ENCODE measurements around the gene ST6GALNAC4.

ST6GALNAC4 gene

GRCh38 chr9:127876764-127877562 is 39.9 kb downstream of the ST6GALNAC4 start (continued):
- TF ChIP-seq, protein P1, sequence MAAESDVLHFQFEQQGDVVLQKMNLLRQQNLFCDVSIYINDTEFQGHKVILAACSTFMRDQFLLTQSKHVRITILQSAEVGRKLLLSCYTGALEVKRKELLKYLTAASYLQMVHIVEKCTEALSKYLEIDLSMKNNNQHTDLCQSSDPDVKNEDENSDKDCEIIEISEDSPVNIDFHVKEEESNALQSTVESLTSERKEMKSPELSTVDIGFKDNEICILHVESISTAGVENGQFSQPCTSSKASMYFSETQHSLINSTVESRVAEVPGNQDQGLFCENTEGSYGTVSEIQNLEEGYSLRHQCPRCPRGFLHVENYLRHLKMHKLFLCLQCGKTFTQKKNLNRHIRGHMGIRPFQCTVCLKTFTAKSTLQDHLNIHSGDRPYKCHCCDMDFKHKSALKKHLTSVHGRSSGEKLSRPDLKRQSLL (tag by site-specific recombination; IDR thresholded peaks at IDR 0.05), result no peak
- no peak for TF ChIP-seq SP3 (tag by site-specific recombination; IDR thresholded peaks at IDR 0.05)
- TF ChIP-seq, protein P2, sequence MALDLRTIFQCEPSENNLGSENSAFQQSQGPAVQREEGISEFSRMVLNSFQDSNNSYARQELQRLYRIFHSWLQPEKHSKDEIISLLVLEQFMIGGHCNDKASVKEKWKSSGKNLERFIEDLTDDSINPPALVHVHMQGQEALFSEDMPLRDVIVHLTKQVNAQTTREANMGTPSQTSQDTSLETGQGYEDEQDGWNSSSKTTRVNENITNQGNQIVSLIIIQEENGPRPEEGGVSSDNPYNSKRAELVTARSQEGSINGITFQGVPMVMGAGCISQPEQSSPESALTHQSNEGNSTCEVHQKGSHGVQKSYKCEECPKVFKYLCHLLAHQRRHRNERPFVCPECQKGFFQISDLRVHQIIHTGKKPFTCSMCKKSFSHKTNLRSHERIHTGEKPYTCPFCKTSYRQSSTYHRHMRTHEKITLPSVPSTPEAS (tag by site-specific recombination; IDR thresholded peaks at IDR 0.05), result 0 out of 2 replicates have a peak, but pooled peaks have one; percentile 20

- no peak overlapping the region for H3K27ac ChIP-seq (ENCODE audit: extremely low read depth, low read depth, low read length)
- no peak overlapping the region for H3K4me3 ChIP-seq (ENCODE audit: low read depth, low read length)
- no peaks in the 10 kb centered on the region; the same call in 1 of the 2 replicates for H3K4me1 ChIP-seq (ENCODE audit: control insufficient read depth, insufficient read depth, low read length)
- peaks cover 0 to 24% of the 10 kb centered on the region in 2 experiments; a peak in 1 of 3 replicates for H3K36me3 ChIP-seq (ENCODE audit: control insufficient read depth in 2 of 2, insufficient read depth in 1 of 2, low read length in 2 of 2)
- no peaks in the 10 kb centered on the region for H3K9me3 ChIP-seq (ENCODE audit: control insufficient read depth, insufficient read depth, low read depth, low read length)
- POLR2A ChIA-PET, result interaction anchor here (1.1 kb wide), 1 partner anchor 14 kb away, joined by 4 read pairs; no protein-coding TSS in a partner anchor
- peak; percentile 32 for TF ChIP-seq KLF1 (tag by site-specific recombination; IDR thresholded peaks at IDR 0.05)
- no peak for TF ChIP-seq ZNF76 (tag by site-specific recombination; IDR thresholded peaks at IDR 0.05; ENCODE audit: borderline replicate concordance, low read depth)
- CTCF ChIA-PET, result interaction anchor here (0.6 to 1.2 kb wide), 7 partner anchors 45 to 935 kb away, joined by 3 to 5 read pairs (median 4); no protein-coding TSS in a partner anchor
These were observed 40.6 kb downstream of the ST6GALNAC4 start for GRCh38 chr9:127876026-127876763.

GRCh38 chr9:127875306-127875966 is 41.4 kb downstream of the ST6GALNAC4 start:
- no peak overlapping the region for H3K4me3 ChIP-seq (ENCODE audit: low read depth, low read length)
- H3K27ac ChIP-seq (ENCODE audit: extremely low read depth, low read depth, low read length), result no peak overlapping the region
- CTCF ChIA-PET, result interaction anchor here (0.6 to 1.3 kb wide), 2 partner anchors 46 to 69 kb away, joined by 3 to 4 read pairs; no protein-coding TSS in a partner anchor
- POLR2A ChIA-PET, result no interaction called here
- H3K4me1 ChIP-seq (ENCODE audit: control insufficient read depth, insufficient read depth, low read length), result no peaks in the 10 kb centered on the region; the same call in 1 of the 2 replicates
- peaks cover 0 to 31% of the 10 kb centered on the region in 2 experiments; a peak in 2 of 3 replicates for H3K36me3 ChIP-seq (ENCODE audit: control insufficient read depth in 2 of 2, insufficient read depth in 1 of 2, low read length in 2 of 2)
- TF ChIP-seq GLIS1 (tag by site-specific recombination; IDR thresholded peaks at IDR 0.05) (peak; percentile 35), GLIS2 (tag by site-specific recombination; IDR thresholded peaks at IDR 0.05) (peak; percentile 75), ZNF140 (tag by site-specific recombination; IDR thresholded peaks at IDR 0.05) (no peak), ZNF214 (tag by site-specific recombination; IDR thresholded peaks at IDR 0.05; ENCODE audit: borderline replicate concordance) (no peak), ZNF335 (tag by site-specific recombination; conservative IDR thresholded peaks at IDR 0.05) (peak; percentile 53), ZNF133 (tag by site-specific recombination; IDR thresholded peaks at IDR 0.05) (no peak), ZNF16 (tag by site-specific recombination; IDR thresholded peaks at IDR 0.05; ENCODE audit: low read depth) (no peak), SETDB1 (IDR thresholded peaks at IDR 0.05; ENCODE audit: insufficient read length, low read length) (no peak), RBAK (tag by site-specific recombination; IDR thresholded peaks at IDR 0.05) (no peak), ZBTB7A (tag by site-specific recombination; IDR thresholded peaks at IDR 0.05; ENCODE audit: low read depth) (no peak), ZNF658 (tag by site-specific recombination; IDR thresholded peaks at IDR 0.05) (no peak), PRDM6 (tag by site-specific recombination; IDR thresholded peaks at IDR 0.05) (no peak)
- TF ChIP-seq, protein P3, sequence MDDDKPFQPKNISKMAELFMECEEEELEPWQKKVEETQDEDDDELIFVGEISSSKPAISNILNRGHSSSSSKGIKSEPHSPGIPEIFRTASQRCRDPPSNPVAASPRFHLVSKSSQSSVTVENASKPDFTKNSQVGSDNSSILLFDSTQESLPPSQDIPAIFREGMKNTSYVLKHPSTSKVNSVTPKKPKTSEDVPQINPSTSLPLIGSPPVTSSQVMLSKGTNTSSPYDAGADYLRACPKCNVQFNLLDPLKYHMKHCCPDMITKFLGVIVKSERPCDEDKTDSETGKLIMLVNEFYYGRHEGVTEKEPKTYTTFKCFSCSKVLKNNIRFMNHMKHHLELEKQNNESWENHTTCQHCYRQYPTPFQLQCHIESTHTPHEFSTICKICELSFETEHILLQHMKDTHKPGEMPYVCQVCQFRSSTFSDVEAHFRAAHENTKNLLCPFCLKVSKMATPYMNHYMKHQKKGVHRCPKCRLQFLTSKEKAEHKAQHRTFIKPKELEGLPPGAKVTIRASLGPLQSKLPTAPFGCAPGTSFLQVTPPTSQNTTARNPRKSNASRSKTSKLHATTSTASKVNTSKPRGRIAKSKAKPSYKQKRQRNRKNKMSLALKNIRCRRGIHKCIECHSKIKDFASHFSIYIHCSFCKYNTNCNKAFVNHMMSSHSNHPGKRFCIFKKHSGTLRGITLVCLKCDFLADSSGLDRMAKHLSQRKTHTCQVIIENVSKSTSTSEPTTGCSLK (tag by site-specific recombination; IDR thresholded peaks at IDR 0.05), result no peak
- no peaks in the 10 kb centered on the region for H3K9me3 ChIP-seq (ENCODE audit: control insufficient read depth, insufficient read depth, low read depth, low read length)
